ENCODE measurements around the gene SMC6. TPM values are rescaled to one million over a fixed set of nuclear protein-coding genes. Genes with fewer than 3 reads are reported as not detected.

Gene SMC6
- total RNA-seq, 4 donors from 2014 or later = 7.5 to 11.0 (median 9.6) TPM

DNA sequence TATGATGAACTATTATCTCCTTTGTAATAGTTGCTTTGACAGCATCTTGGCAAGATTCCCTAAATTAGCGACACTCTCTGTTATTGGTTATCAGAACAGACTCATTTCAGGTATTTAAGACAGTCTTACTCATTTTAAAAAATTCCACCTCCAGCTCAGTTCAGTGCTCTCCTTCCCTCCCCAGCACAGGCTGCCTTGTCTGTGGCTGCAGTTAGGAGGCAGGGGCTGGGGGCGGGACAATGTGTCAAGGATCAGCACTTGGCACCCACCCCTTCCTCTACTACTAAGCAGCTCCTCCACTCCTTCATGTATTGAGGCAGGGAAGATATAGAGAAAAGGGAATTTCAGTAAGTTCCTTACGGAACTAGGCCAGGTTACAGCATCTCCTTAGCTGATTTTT is 128.2 kb downstream of the SMC6 start:
- DNase-seq (no peak), ATAC-seq (no peak)
- H3K9me3 ChIP-seq = no peaks in the 10 kb centered on the region
- no peak overlapping the region for H3K27ac ChIP-seq
- no peak overlapping the region for H3K4me3 ChIP-seq
- in situ Hi-C loops (cut with MboI; ENCODE audit: low sequenced_read_pairs in 4 of 4) (no loop called here), intact Hi-C loops (cut with DNase I; ENCODE audit: low total_unique reads) (no loop called here)
- TF ChIP-seq, protein P1, sequence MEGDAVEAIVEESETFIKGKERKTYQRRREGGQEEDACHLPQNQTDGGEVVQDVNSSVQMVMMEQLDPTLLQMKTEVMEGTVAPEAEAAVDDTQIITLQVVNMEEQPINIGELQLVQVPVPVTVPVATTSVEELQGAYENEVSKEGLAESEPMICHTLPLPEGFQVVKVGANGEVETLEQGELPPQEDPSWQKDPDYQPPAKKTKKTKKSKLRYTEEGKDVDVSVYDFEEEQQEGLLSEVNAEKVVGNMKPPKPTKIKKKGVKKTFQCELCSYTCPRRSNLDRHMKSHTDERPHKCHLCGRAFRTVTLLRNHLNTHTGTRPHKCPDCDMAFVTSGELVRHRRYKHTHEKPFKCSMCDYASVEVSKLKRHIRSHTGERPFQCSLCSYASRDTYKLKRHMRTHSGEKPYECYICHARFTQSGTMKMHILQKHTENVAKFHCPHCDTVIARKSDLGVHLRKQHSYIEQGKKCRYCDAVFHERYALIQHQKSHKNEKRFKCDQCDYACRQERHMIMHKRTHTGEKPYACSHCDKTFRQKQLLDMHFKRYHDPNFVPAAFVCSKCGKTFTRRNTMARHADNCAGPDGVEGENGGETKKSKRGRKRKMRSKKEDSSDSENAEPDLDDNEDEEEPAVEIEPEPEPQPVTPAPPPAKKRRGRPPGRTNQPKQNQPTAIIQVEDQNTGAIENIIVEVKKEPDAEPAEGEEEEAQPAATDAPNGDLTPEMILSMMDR (IDR thresholded peaks at IDR 0.05 in 4 of 5, conservative IDR thresholded peaks at IDR 0.05 in 1 of 5) = no peak
- no peak for TF ChIP-seq POLR2A (IDR thresholded peaks at IDR 0.05)
- no peaks in the 10 kb centered on the region for H3K27me3 ChIP-seq
- no peaks in the 10 kb centered on the region for H3K36me3 ChIP-seq
- H3K4me1 ChIP-seq = no peaks in the 10 kb centered on the region

DNA sequence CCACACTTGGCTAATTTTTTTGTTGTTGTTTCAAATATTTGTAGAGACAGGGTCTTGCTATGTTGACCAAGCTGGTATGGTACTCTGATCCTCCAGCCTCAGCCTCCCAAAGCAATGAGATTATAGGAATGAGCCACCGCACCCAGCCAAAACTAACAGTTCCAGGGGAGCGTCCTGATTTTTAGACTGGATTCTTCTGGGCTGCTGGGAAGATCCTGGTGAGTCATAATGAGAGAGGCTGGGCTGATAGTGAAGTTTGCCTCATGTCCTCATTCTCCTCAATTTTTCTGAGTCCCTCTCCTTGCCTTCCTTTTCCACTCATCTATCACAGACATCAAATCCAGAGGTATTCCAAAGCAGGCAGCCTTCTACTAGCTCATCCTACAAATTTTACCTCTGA is 131.8 kb downstream of the SMC6 start:
- intact Hi-C loops (cut with DNase I; ENCODE audit: low total_unique reads) (no loop called here), in situ Hi-C loops (cut with MboI; ENCODE audit: low sequenced_read_pairs in 4 of 4) (no loop called here)
- no peak for DNase-seq
- Histone ChIP-seq H3K4me3 (no peak overlapping the region), H3K27ac (no peak overlapping the region), H3K36me3 (no peaks in the 10 kb centered on the region), H3K9me3 (no peaks in the 10 kb centered on the region), H3K4me1 (no peaks in the 10 kb centered on the region), H3K27me3 (no peaks in the 10 kb centered on the region)
- TF ChIP-seq, protein P1 (IDR thresholded peaks at IDR 0.05 in 4 of 5, conservative IDR thresholded peaks at IDR 0.05 in 1 of 5) = no peak
- TF ChIP-seq POLR2A (IDR thresholded peaks at IDR 0.05) = no peak
- no peak for ATAC-seq

DNA sequence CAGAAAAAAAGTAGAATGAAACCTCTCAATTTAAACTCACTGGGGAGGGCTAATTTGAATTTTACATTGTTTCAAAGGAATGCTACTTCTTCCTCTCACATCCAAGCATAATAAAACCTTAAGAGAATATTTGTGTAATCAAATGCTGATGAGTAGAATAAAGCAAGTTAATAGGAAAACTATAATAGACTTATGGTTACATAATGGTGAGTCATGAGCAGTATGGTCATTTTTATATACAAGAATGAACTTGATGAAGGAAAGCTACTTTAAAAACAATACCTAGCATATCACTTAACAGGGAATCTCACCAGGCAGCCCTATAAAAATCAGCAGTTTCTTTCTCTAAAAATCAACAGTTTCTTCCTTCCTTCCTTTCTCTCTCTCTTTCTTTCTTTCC is 132.8 kb downstream of the SMC6 start:
- H3K9me3 ChIP-seq = no peaks in the 10 kb centered on the region
- no peaks in the 10 kb centered on the region for H3K27me3 ChIP-seq
- H3K36me3 ChIP-seq = no peaks in the 10 kb centered on the region
- no peak for TF ChIP-seq POLR2A (IDR thresholded peaks at IDR 0.05)
- TF ChIP-seq, protein P1 (IDR thresholded peaks at IDR 0.05 in 4 of 5, conservative IDR thresholded peaks at IDR 0.05 in 1 of 5) = no peak
- H3K27ac ChIP-seq = no peak overlapping the region
- intact Hi-C loops (cut with DNase I; ENCODE audit: low total_unique reads) (no loop called here), in situ Hi-C loops (cut with MboI; ENCODE audit: low sequenced_read_pairs in 4 of 4) (no loop called here)
- H3K4me3 ChIP-seq = no peak overlapping the region
- no peak for DNase-seq
- no peaks in the 10 kb centered on the region for H3K4me1 ChIP-seq
- no peak for ATAC-seq

DNA sequence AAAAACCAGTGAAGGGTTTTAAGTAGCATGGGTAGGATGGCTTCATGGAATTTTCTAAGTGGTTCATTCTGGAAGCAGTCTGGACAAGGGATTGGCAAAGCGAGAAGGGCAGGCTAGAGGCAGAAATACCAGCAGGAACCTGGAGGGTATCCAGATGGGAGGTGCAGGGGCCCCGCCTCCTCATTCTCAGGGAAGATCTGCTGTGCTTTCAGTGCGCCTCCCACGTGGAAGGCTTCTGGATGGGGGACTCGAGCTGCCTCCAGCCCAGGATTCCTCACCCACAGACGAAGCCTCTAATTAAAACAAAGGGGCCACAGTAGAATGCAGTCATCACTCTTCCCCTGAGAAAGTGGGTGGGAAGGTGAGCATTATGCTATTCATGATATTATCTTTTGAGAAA is 133.3 kb downstream of the SMC6 start:
- Histone ChIP-seq H3K4me3 (no peak overlapping the region), H3K27ac (no peak overlapping the region), H3K9me3 (no peaks in the 10 kb centered on the region), H3K4me1 (no peaks in the 10 kb centered on the region), H3K27me3 (no peaks in the 10 kb centered on the region), H3K36me3 (no peaks in the 10 kb centered on the region)
- intact Hi-C loops (cut with DNase I; ENCODE audit: low total_unique reads) = no loop called here
- in situ Hi-C loops (cut with MboI; ENCODE audit: low sequenced_read_pairs in 4 of 4) = no loop called here
- DNase-seq (no peak), ATAC-seq (no peak)
- no peak for TF ChIP-seq POLR2A (IDR thresholded peaks at IDR 0.05)
- TF ChIP-seq, protein P1 (IDR thresholded peaks at IDR 0.05 in 4 of 5, conservative IDR thresholded peaks at IDR 0.05 in 1 of 5) = no peak

DNA sequence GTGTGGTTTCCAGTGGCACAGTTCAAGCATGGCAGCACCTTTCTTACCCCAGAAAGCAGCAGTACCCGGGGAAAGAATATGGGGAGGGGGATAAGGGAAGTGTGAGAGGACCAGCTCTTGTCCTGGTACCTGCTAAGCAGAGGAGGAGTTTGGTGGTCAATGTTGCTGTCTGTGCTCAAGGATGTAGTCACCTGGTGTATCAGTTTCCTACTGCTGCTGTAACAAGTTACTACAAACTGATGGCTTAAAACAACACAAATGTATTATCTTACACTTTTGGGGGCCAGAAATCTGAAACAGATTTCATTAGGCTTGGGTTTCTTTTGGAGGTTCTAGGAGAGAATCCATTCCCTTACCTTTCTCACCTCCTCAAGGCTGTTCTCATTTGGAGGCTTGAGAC is 135.7 kb downstream of the SMC6 start:
- in situ Hi-C loops (cut with MboI; ENCODE audit: low sequenced_read_pairs in 4 of 4) (no loop called here), intact Hi-C loops (cut with DNase I; ENCODE audit: low total_unique reads) (no loop called here)
- Histone ChIP-seq H3K36me3 (no peaks in the 10 kb centered on the region), H3K4me1 (no peaks in the 10 kb centered on the region), H3K9me3 (no peaks in the 10 kb centered on the region), H3K4me3 (no peak overlapping the region), H3K27ac (no peak overlapping the region), H3K27me3 (no peaks in the 10 kb centered on the region)
- no peak for TF ChIP-seq POLR2A (IDR thresholded peaks at IDR 0.05)
- TF ChIP-seq, protein P1 (IDR thresholded peaks at IDR 0.05 in 4 of 5, conservative IDR thresholded peaks at IDR 0.05 in 1 of 5) = no peak
- DNase-seq (no peak), ATAC-seq (no peak)
